HG02884 (cell line): ENCODE data around the gene FCMR.
"Not testable (repeated sequence)": the region's sequence is repeated elsewhere in the genome, so short reads cannot be mapped to it uniquely, and the experiment has no call there.

Experiments used
- ATAC-seq: cut with Tn5 transposase; IDR thresholded peaks from one replicate; pipeline ENCODE4 v1.9.1; 2021; ENCODE audit warnings: mild to moderate bottlenecking, moderate library complexity; ENCODE audit not compliant: unreplicated experiment

FCMR gene

DNA sequence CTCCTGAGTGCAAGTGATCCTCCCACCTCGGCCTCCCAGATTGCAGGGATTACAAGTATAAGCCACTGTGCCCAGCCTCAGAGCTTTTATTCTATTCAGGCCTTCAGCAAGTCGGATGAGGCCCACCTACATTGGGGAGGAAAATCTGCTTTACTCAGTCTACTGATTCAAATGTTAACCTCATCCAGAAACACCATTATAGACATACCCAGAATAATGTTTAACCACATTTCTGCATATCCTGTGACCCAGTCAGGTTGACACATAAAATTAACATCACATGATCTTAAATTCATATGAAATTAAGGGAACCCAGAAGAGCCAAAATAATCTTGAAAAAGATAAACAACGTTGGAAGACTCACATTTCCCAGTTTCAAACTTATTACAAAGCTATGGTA, 41.4 kb downstream of the FCMR start:
- ATAC-seq, result no peak

DNA sequence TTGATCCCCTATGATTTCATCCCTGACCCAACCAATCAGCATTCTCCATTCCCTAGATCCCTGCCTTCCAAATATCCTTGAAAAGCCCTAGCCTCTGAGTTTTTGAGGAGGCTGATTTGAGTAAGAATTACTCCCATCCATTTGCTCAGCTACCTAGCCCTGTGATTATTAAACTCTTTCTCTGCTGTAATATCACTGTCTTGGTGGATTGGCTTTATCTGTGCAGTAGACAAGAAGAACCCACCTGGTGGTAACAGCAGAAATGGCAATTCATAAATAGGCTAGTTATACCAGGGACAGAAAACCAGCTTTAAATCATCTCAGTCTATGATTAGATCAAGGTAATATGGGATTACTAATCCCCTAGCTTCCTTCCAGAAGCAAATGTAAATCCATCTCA, 43.3 kb downstream of the FCMR start:
- no peak for ATAC-seq

DNA sequence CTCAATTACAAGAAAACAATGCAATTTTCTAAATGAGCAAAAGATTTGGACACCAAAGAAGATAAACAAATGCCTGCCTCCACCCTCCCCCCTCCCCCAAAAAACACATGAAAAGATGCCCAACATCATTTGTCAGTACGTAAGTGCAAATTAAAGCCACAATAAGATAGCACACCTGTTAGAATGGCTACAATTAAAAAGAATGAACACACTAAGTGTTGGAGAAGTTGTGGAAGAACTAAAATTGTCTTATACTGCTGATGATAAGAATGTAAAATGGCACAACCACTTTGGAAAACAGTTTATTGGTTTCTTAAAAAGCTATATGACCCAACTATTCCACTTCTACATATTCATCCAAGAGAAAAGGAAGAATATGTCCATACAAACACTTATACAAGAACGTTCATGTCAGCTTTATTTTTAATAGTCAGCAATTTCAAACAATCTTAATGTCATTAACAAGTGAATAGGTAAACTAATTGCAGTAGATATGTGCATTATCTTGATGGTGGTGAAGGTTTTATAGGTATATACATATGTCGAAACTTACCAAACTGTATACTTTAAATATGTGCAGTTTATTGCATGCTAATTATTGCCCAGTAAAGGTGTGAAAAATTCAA, 45.9 kb downstream of the FCMR start:
- ATAC-seq, result no peak

DNA sequence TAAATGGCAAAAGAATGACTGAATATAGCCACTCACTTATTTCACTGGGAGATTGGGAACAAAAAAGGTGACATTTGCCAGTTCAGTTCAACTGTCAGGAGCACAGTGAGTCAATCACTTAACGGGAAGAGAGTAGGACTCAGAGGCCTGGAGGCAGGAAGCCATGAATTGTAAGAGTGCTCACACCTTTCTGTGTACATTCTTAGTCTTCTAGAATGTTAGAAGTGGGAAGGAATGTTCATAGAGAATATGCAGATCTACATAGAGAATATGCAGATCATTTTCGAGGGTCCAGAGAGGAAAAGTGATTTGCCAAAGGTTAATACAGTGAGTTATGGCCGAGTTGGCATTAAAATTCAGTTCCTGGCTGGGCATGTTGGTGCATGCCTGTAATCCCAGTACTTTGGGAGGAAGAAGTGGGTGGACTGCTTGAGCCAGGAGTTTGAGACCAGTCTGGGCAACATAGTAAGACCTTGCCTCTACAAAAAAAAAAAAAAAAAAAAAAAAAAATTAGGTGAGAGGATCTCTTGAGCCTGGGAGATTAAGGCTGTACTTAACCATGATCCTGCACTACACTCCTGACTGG, 48.0 kb downstream of the FCMR start:
- no peak for ATAC-seq

DNA sequence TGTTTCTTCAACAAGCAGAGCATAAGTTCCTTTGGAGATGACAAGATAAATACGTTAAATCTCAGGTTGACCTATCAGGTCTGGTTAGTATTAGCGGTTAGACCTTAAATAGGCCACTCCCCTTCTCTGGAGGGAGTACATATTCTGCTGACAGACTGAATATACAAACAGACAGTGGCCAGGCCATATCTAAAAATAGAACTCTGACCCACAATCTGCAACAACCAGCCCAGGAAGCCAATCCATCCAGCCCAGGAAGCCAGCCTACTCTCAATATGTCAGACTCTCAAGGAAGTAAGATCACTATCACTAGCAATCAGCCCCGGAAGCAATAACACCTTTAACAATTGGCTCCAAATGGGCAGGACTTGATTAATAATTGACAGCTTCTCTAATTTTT, 49.6 kb downstream of the FCMR start:
- ATAC-seq, result no peak

DNA sequence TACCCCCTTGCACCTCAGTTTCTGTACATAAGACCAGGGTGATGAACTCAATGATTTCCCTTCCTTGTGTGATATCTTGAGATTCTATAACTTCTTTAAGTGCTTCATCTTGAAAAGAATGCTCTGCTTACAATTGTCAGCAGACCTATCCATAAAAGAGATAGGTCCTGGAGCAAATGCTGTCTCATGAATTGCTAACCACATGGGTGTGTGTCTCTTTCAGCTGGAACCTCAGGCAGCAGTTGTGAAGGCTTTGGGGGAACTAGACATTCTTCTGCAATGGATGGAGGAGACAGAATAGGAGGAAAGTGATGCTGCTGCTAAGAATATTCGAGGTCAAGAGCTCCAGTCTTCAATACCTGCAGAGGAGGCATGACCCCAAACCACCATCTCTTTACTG, 53.5 kb downstream of the FCMR start:
- no peak for ATAC-seq

DNA sequence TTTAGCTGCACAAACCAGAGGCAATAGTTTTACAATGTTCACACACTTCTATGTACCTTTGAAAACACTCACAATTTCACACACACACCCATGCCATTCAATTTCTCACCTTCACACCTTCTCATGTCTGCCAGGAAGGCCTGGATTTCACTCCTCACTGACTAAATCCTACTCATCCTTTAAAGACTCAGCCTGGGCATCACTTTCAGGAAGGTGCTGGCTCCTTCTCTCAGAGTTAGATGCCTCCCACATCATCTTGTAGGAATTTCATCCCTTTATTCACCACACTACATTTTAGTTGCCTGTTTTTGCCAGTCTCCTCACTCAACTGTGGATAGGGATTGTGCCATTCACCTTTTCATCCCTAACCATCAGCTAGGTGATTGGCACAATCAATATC, 54.0 kb downstream of the FCMR start:
- ATAC-seq, result no peak

DNA sequence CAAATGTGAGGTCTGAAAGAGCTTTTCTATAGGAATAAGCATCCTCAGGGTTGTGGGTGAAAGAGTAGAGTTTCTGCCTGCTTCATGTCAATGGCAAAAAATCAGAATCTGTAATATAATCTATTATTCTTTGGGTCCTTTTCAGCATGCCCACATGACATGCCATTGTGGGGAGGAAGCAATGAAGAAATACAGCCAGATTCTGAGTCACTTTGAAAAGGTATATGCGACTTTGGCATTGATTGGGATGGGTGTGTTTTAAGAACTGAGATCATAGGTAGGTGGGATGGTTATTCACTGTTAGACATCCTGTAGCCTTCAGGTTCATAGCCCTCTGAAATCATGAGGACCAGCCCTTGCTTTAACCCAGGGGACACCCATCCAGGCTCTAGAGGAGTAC, 54.5 kb downstream of the FCMR start:
- no peak for ATAC-seq

DNA sequence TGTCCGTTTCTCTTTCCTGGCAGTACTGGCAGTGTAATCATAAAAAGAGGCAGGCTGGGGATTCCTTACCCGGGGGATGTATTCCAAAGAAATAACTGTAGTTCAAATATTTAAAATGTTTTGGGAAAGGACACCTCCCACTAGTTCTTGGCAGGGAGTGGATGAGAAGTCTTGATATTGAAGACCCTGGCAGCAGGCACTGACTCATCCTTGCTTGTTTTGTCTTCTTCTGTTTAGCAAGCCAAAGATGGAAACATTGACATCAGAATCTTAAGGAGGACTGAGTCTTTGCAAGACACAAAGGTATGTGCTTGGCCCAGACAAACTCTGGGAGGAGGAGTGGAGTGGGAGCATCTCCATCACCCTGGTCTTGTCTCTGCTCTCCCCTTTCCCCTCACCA, 55.7 kb downstream of the FCMR start:
- no peak for ATAC-seq

DNA sequence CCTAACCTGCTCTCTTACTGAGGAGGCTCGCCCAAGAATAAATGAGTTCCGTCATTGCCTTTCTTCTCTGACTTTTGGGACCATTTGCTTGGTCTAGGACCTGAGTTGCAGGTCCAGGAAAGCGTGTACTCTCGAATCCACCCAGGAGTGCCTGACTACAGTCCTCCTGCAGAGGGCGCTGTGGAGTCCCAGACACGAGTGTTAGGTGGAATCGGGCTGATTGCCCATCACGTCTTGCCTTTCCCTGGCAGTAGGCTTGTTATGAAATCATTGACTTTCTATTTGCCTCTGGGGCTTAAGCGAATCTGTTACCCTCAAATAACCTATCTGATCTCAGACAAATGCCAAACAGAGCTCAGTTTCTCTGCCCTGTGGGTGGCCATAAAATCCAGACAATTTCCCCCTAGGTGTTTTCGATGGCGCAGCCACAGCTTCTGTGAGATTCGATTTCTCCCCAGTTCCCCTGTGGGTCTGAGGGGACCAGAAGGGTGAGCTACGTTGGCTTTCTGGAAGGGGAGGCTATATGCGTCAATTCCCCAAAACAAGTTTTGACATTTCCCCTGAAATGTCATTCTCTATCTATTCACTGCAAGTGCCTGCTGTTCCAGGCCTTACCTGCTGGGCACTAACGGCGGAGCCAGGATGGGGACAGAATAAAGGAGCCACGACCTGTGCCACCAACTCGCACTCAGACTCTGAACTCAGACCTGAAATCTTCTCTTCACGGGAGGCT, 56.6 kb downstream of the FCMR start, which contains the start of gene IL20:
Gene IL20 (plus strand): TSS at position 685 of the 733 bp plus-strand sequence. CDS start 230 bp downstream, outside the sequence.
- no peak for ATAC-seq

DNA sequence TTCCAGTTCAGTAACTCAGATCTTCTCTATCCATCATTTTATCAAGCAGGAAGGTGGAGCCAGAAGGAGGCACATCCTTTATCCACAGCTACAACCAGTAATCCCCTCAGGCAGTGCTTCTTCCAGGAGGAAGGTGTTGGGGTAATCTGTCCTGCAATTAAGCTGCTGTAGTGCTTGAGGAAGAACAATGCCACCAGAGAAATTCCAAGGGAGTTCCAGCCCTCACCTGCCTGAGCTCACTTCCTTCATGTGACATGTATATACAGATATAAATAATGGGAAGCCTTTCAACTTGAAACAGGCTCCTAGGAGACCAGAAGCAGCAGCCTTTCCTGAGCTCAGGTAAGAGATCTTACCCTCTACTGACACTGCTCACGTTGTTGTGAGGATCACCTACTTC, 58.5 kb downstream of the FCMR start:
- no peak for ATAC-seq

DNA sequence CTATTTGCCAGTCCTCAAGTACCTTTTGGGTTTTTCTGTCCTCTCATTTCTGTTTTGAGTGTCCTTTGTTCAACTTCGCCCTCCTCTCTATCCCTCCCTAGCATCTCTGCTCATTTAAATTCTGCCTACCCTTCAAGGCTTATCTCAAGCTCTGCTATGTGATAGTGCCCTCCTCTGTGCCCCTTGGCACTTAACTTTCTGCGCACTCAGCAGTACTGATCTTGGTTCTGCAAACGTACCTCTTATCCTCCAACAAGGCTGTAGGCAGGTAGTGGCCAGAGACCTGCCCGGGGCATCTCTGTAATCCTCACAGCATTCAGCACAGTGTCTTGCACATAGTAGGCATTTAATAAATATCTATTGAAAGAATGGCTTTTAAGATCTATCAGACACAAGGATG, 61.6 kb downstream of the FCMR start:
- no peak for ATAC-seq

DNA sequence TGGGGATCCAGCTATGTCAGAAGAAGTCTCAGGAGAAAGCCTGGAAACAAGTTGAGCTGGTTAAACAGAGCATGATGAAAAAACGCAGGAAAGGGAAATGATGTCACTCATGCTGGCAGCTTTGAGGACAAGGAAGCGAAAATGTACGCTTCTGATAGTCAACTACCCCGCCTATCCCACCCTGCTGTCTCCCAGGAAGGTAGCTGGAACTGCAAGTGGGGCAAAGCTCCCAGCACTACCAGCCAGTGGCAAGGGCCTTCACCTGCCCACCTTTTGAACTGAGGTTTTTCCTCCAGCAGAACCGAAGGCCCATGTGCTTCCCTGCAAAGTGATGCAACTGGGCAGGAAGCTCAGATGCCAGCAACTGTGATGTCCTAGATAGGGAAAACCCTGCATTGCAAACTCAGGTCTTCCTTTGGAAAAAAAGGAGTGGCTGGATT, 62.6 kb downstream of the FCMR start:
- no peak for ATAC-seq

DNA sequence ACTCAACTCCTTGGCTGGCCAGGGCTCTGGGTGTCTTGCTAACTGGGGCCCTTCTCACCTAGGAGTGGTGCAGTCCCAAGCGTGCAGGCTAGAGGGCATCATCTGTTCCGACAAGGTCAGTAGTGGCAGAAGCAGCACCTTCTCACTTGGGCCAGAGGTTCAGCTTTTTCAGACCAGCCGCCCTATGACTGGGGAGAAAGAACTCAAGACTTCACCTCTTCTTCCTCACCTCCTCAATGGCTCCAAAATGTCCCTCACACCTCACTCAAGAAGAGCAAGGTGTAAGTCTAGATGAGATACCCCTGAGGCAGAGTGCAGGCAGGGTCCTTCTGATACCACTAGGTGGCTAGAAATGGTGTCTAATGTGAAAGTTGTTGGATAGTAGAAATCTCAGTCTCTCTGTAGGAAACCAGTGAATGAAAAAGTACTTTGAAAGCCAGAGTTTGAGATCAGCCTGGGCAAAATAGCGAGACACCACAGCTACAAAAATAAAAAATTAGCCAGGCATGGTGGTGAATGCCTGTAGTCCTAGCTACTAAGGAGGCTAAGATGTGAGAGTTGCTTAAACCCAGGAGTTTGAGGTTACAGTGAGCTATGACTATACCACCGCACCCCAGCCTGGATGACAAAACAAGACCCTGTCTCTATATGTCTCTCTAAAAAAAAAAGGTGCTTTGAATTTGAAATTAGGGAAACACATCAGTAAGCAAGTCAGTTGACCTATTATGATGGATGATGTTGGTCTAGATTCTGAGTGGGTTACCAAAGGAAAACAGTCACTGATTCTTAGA, 64.9 kb downstream of the FCMR start:
- ATAC-seq, result no peak

DNA sequence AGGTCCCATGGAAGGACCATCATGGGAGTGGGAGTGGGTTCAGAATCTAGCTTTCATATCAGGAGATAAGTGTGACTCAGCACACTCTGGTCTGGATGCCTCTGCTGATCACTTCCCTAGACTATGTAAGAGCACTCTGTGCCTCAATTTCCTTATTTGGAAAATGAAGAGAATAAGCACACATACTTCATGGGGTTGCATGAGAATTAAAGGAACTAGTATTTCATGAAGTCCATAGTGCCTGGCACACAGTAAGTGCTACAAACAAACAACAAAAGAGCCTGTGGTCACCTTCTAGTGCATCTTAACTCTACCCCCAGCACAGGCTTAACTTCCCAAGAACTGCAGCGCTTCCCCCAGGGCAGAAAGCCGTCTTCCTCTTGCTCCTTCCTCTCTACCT, 65.9 kb downstream of the FCMR start:
- no peak for ATAC-seq

DNA sequence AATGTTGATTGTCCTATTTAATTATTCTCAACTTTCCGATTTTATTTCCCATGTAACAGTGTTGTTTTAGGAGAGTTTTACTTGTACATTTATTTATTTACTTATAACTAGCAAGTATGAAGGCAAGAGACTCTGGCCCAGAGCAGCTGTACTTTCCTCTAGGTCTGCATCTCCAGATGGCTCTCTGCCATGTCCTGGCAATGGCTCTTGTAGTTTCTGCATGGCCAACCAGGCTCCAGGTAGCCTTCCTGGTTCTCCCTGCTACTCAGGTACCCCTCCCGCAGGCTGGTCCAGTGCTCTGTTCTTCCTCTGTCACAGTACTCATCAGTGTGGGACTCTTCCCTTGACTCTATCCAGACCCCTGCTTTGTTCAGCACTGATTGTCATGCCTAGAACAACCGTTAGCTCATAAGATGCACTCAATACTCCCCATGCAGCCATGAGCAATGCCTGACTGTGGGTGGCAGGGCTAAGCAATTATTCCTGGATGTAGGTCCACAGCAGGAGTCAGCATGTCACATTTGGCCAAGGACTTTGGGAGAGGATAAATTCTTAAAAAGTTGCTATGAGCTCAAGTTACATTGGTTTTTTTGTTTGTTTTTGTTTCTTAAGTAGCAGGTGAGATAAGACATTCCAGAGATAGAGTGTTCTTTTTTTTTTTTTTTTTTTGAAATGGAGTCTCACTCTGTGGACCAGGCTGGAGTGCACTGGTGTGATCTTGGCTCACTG, 67.2 kb downstream of the FCMR start:
- ATAC-seq, result no peak

DNA sequence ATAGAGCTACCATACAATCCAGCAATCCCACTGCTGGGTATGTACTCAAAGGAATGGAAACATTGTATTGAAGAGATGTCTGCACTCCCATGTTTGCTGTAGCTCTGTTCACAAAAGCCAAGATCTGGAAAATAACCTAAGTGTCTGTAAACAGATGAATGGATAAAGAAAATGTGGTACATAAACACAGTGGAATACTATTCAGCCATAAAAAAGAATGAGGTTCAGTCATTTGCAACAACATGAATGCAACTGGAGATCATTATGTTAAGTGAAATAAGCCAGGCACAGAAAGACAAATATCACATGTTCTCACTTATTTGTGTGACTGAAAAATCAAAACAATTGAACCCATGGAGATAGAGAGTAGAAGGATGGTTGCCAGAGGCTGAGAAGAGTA, 68.0 kb downstream of the FCMR start:
- ATAC-seq, result not testable (repeated sequence)
